ENCODE data around the gene RTF1.
"Not testable (repeated sequence)": the region's sequence is repeated elsewhere in the genome, so short reads cannot be mapped to it uniquely, and the experiment has no call there.

RTF1 gene

GRCh38 chr15:41416742-41417417 is at the start of gene RTF1:
Gene RTF1, plus strand, starts transcription at chr15:41417095. Its CDS starts 21 bp downstream, at chr15:41417116.
- DNase-seq = peak; percentile 98

GRCh38 chr15:41367418-41367817 is 49.5 kb upstream of the RTF1 start:
- no peak for DNase-seq

- no peak for DNase-seq
Observed at GRCh38 chr15:41377978-41378377, 38.9 kb upstream of the RTF1 start.

- not testable (repeated sequence) for DNase-seq
Observed at GRCh38 chr15:41383974-41384749, 32.7 kb upstream of the RTF1 start.

GRCh38 chr15:41387646-41388045 is 29.2 kb upstream of the RTF1 start:
- no peak for DNase-seq

GRCh38 chr15:41392659-41393058 is 24.2 kb upstream of the RTF1 start:
- no peak for DNase-seq

- no peak for DNase-seq
Observed at GRCh38 chr15:41394924-41395323, 22.0 kb upstream of the RTF1 start.

- no peak for DNase-seq
Observed at GRCh38 chr15:41396111-41396510, 20.8 kb upstream of the RTF1 start.

GRCh38 chr15:41401904-41402267 is 15.0 kb upstream of the RTF1 start:
- no peak for DNase-seq

- DNase-seq = no peak
Observed at GRCh38 chr15:41407341-41407740, 9.6 kb upstream of the RTF1 start.

- DNase-seq = no peak
Observed at GRCh38 chr15:41408234-41408641, 8.7 kb upstream of the RTF1 start.

GRCh38 chr15:41411031-41411430 is 5.9 kb upstream of the RTF1 start:
- no peak for DNase-seq

GRCh38 chr15:41411441-41411840 is 5.5 kb upstream of the RTF1 start:
- no peak for DNase-seq

- no peak for DNase-seq
Observed at GRCh38 chr15:41416128-41416741, 660 bp upstream of the RTF1 start.

- DNase-seq = no peak
Observed at GRCh38 chr15:41417418-41418195, 712 bp downstream of the RTF1 start.

GRCh38 chr15:41423979-41424659 is 7.2 kb downstream of the RTF1 start:
- no peak for DNase-seq

GRCh38 chr15:41424809-41425208 is 7.9 kb downstream of the RTF1 start:
- DNase-seq = no peak

- DNase-seq = not testable (repeated sequence)
Observed at GRCh38 chr15:41425907-41426306, 9.0 kb downstream of the RTF1 start.

GRCh38 chr15:41429003-41429890 is 12.4 kb downstream of the RTF1 start:
- DNase-seq = no peak

- no peak for DNase-seq
Observed at GRCh38 chr15:41435037-41435786, 18.3 kb downstream of the RTF1 start.

- DNase-seq = no peak
Observed at GRCh38 chr15:41437448-41437847, 20.6 kb downstream of the RTF1 start.

All from activated naive CD4-positive, alpha-beta T cell treated with Interleukin-2 at 50 U/mL for 16 hours (primary cell).